Endothelial cell of umbilical vein (primary cell): Measurements from ENCODE around the gene PPP2CA. TPM values are rescaled to one million over a fixed set of nuclear protein-coding genes. Genes with fewer than 3 reads are reported as not detected.

Source experiments
- BruUV-seq: library from RNA; stranded (reverse); fragments of 400-500 nt; replicated peaks from 2 replicates; lab custom pipeline; 2021; lab: Mats Ljungman, UMichigan
- CTCF ChIA-PET: fragments of 300-600, 350-600 bp; sonication (Branson Sonifier 250); formaldehyde crosslinking; loops from one replicate; lab custom pipeline; 2021; ENCODE audit warnings: antibody characterized with exemption, inconsistent platforms; lab: Charles Lee
- POLR2A ChIA-PET: fragments of 300-600, 350-600 bp; sonication (Branson Sonifier 250); formaldehyde crosslinking; loops from one replicate; lab custom pipeline; 2021; ENCODE audit warnings: antibody characterized with exemption, inconsistent platforms; lab: Charles Lee
- DNase-seq: peaks from one replicate; pipeline ENCODE4 v3.0.0-alpha.2; 2011; ENCODE audit warnings: low read depth, low spot score
- FAIRE-seq: peaks from 2 replicates; lab custom pipeline; 2011; peaks lifted over from hg19 to GRCh38; lab: Jason Lieb, UNC
- H2AFZ ChIP-seq: 2 replicates; pipeline ENCODE4 v1.6.0; 2012; ENCODE audit warnings: low read depth, low read length, control low read depth, inconsistent platforms
- H3K27ac ChIP-seq: 2 replicates; pipeline ENCODE4 v1.5.1; 2011; ENCODE audit warnings: low read depth, mild to moderate bottlenecking, control low read depth, low read length, moderate library complexity; ENCODE audit not compliant: insufficient read depth
- H3K27me3 ChIP-seq, 2 experiments: 2 replicates each; pipeline versions ENCODE4 v1.6.0 to v1.6.1; 2011; ENCODE audit warnings: low read length in 2 of 2, mixed read lengths in 1 of 2; ENCODE audit not compliant: control insufficient read depth in 2 of 2, insufficient read depth in 2 of 2
- H3K36me3 ChIP-seq, 2 experiments: 2 replicates in 1 of 2; 3 replicates in 1 of 2; pipeline ENCODE4 v1.5.1; 2011; ENCODE audit warnings: low read length in 2 of 2, mild to moderate bottlenecking in 1 of 2, moderate library complexity in 1 of 2; ENCODE audit not compliant: control insufficient read depth in 2 of 2, insufficient read depth in 2 of 2; ENCODE audit errors: extremely low read depth in 1 of 2
- H3K4me1 ChIP-seq: 3 replicates; pipeline ENCODE4 v1.5.1; 2011; ENCODE audit warnings: mild to moderate bottlenecking, low read length; ENCODE audit not compliant: control insufficient read depth, insufficient read depth; ENCODE audit errors: extremely low read depth
- H3K4me2 ChIP-seq: 2 replicates; pipeline ENCODE4 v1.6.1; 2011; ENCODE audit warnings: low read length, control low read depth, mixed read lengths; ENCODE audit not compliant: insufficient read depth
- H3K4me3 ChIP-seq, 3 experiments: fragments of 200-600 bp in 1 of 3; sonication (generic), shearing (Covaris generic) in 1 of 3; replicated peaks in 1 of 3; 2 replicates each; pipeline ENCODE4 v1.5.1; 2011 to 2016; ENCODE audit warnings: control low read depth in 3 of 3, low read length in 3 of 3, mild to moderate bottlenecking in 2 of 3, inconsistent platforms in 1 of 3, low read depth in 1 of 3, moderate library complexity in 1 of 3; ENCODE audit not compliant: insufficient read depth in 1 of 3
- H3K79me2 ChIP-seq: 2 replicates; pipeline ENCODE4 v1.6.0; 2012; ENCODE audit warnings: low read length, inconsistent platforms; ENCODE audit not compliant: control insufficient read depth, insufficient read depth
- H3K9ac ChIP-seq: replicated peaks from 2 replicates; pipeline ENCODE3; 2011; ENCODE audit warnings: low read length, control low read depth; ENCODE audit not compliant: insufficient read depth; ENCODE audit errors: extremely low read depth
- H3K9me1 ChIP-seq: replicated peaks from 3 replicates; pipeline ENCODE4 v1.6.0; 2011; ENCODE audit warnings: mild to moderate bottlenecking, low read length; ENCODE audit not compliant: control insufficient read depth, insufficient read depth; ENCODE audit errors: extremely low read depth
- H3K9me3 ChIP-seq: replicated peaks from 2 replicates; pipeline ENCODE4 v1.5.1; 2012; ENCODE audit warnings: low read length, inconsistent platforms; ENCODE audit not compliant: control insufficient read depth, insufficient read depth
- H4K20me1 ChIP-seq: replicated peaks from 2 replicates; pipeline ENCODE3; 2011; ENCODE audit warnings: mild to moderate bottlenecking, low read length; ENCODE audit not compliant: control insufficient read depth, insufficient read depth; ENCODE audit errors: extremely low read depth
- CTCF ChIP-seq, 2 donors: IDR thresholded peaks; 1 replicate in 1 of 2; 2 replicates in 1 of 2; pipeline ENCODE4 v1.5.1; 2011; ENCODE audit warnings: low read length in 2 of 2, mild to moderate bottlenecking in 2 of 2, moderate library complexity in 2 of 2, control low read depth in 1 of 2, inconsistent platforms in 1 of 2, low read depth in 1 of 2; ENCODE audit not compliant: insufficient read depth in 1 of 2; ENCODE audit errors: extremely low read depth in 1 of 2
- EZH2 ChIP-seq: IDR thresholded peaks from 2 replicates; pipeline ENCODE4 v1.6.1; 2012; ENCODE audit warnings: borderline replicate concordance, low read depth, mild to moderate bottlenecking, moderate library complexity, low read length, inconsistent platforms; ENCODE audit not compliant: severe bottlenecking
- FOS ChIP-seq: IDR thresholded peaks from 2 replicates; pipeline ENCODE4 v1.6.1; 2011; ENCODE audit warnings: mild to moderate bottlenecking, low read length, moderate library complexity, borderline replicate concordance; ENCODE audit not compliant: insufficient read depth
- GATA2 ChIP-seq: IDR thresholded peaks from 2 replicates; pipeline ENCODE4 v1.7.0; 2011; ENCODE audit warnings: low read depth, mild to moderate bottlenecking, moderate library complexity, mixed read lengths, low read length; ENCODE audit not compliant: insufficient read length, insufficient read depth
- JUN ChIP-seq: IDR thresholded peaks from 2 replicates; pipeline ENCODE4 v1.6.1; 2011; ENCODE audit warnings: borderline replicate concordance, low read depth; ENCODE audit not compliant: insufficient read length, insufficient read depth
- MYC ChIP-seq: IDR thresholded peaks from one replicate; pipeline ENCODE4 v1.6.1; 2011; ENCODE audit warnings: mild to moderate bottlenecking, low read depth, low read length
- POLR2A ChIP-seq: IDR thresholded peaks from 2 replicates; pipeline ENCODE4 v1.6.1; 2012; ENCODE audit warnings: low read depth, mild to moderate bottlenecking, control low read depth, low read length
- POLR2AphosphoS5 ChIP-seq: IDR thresholded peaks from 2 replicates; pipeline ENCODE4 v1.6.1; 2012; ENCODE audit warnings: low read depth, mild to moderate bottlenecking, control low read depth, low read length, moderate library complexity; ENCODE audit not compliant: insufficient read depth
- dilution Hi-C: fragments of 300-500 bp; cut with MboI; formaldehyde crosslinking; loops from one replicate; pipeline ENCODE4 v1.15.0; 2019; ENCODE audit warnings: low sequenced_read_pairs; ENCODE audit not compliant: extremely low pct_ligation_motif_present
- intact Hi-C: fragments of 100-400 bp; cut with micrococcal nuclease; formaldehyde crosslinking; loops from one replicate; pipeline ENCODE4 v1.10.0; 2022
- polyA plus RNA-seq, 4 experiments: library from polyadenylated mRNA; depleted of rRNA in 3 of 4; stranded (reverse) in 3 of 4; unstranded in 1 of 4; fragments of >200 nt; gene quantifications; 2 replicates each; pipeline versions ENCODE4 v1.2.1 to v1.2.3, GENCODE V29; 2011 to 2012; ENCODE audit warnings: missing spikeins in 1 of 4
- total RNA-seq: library from RNA; stranded (reverse); gene quantifications from 2 replicates; pipeline ENCODE4 v1.2.3, GENCODE V29; 2021
- TF ChIP-seq, protein P1 (sequence below): IDR thresholded peaks from 2 replicates; pipeline ENCODE4 v1.6.1; 2011; ENCODE audit not compliant: insufficient read depth, insufficient read length

Gene PPP2CA
- total and polyA plus RNA-seq, 2 donors (not counting 3 experiments of a cell fraction or from before 2014, with no cell fraction given) = 107 to 183 TPM

GRCh38 chr5:134224888-134225779, 739 bp downstream of the PPP2CA start:
- CTCF ChIA-PET = interaction anchor here (0.6 to 3.0 kb wide), 15 partner anchors 10 to 362 kb away, joined by 3 to 30 read pairs (median 4); no protein-coding TSS in a partner anchor
- Histone ChIP-seq H3K4me1 (peaks cover 29% of the 10 kb centered on the region), H3K4me3 (peak overlapping the region; percentile 63 to 91 (median 84)), H3K9me1 (peaks cover 3% of the 10 kb centered on the region), H2AFZ (peak overlapping the region; percentile 6), H4K20me1 (peaks cover 21% of the 10 kb centered on the region), H3K9me3 (no peaks in the 10 kb centered on the region), H3K36me3 (peaks cover 3% of the 10 kb centered on the region in 2 experiments), H3K79me2 (peaks cover 57% of the 10 kb centered on the region), H3K4me2 (peak overlapping the region; percentile 99), H3K27me3 (no peaks in the 10 kb centered on the region), H3K9ac (peak overlapping the region; percentile 100), H3K27ac (peak overlapping the region; percentile 96)
- TSS peak; percentile 32 for BruUV-seq
- intact Hi-C loops (loop anchor here (1.0 kb wide), 1 partner anchor 8 kb away; no protein-coding TSS in a partner anchor), dilution Hi-C loops (no loop called here)
- DNase-seq = peak; percentile 78
- peak; percentile 5 to 22 for TF ChIP-seq CTCF (IDR thresholded peaks at IDR 0.05; ENCODE audit: extremely low read depth in 1 of 2, insufficient read depth in 1 of 2, low read depth in 1 of 2, low read length in 2 of 2)
- no peak for TF ChIP-seq EZH2
- no peak for TF ChIP-seq POLR2A
- TF ChIP-seq MYC = no peak
- TF ChIP-seq FOS = peak; percentile 80
- TF ChIP-seq, protein P1, sequence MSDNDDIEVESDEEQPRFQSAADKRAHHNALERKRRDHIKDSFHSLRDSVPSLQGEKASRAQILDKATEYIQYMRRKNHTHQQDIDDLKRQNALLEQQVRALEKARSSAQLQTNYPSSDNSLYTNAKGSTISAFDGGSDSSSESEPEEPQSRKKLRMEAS = no peak
- TF ChIP-seq JUN = peak; percentile 73
- TF ChIP-seq GATA2 = no peak
- TF ChIP-seq POLR2AphosphoS5 = no peak
- POLR2A ChIA-PET = interaction anchor here (0.6 to 1.3 kb wide), 7 partner anchors 9 to 355 kb away, joined by 3 to 7 read pairs (median 3); partner anchors contain the start of gene SKP1
- FAIRE-seq = no peak
